ENCODE results near the gene TSPAN14. TPM values are rescaled to one million over a fixed set of nuclear protein-coding genes. Genes with fewer than 3 reads are reported as not detected.
"Not testable (repeated sequence)": the region's sequence is repeated elsewhere in the genome, so short reads cannot be mapped to it uniquely, and the experiment has no call there.

TSPAN14 gene
- total and polyA plus RNA-seq, 12 donors = 16.9 to 57.2 (median 27.6) TPM

- peaks cover 6 to 60% (median 48%) of the 10 kb centered on the region in 9 donors for H3K4me1 ChIP-seq
- no peak overlapping the region for H3K4me3 ChIP-seq
- peak; percentile 74 to 77 for DNase-seq
- TF ChIP-seq CTCF (IDR thresholded peaks at IDR 0.05) = no peak
- 34 to 47% methylated on average over 15 of the region's 15 CpGs for WGBS, 2 donors
- peak overlapping the region; percentile 5 to 72 (median 64) for H3K27ac ChIP-seq
- peaks cover 0 to 12% (median 0%) of the 10 kb centered on the region in 9 donors for H3K36me3 ChIP-seq
- ATAC-seq = peak; percentile 77 to 96 (median 88)
- H3K27me3 ChIP-seq = no peaks in the 10 kb centered on the region
- H3K9me3 ChIP-seq = no peaks in the 10 kb centered on the region
- intact Hi-C loops (cut with DNase I) = no loop called here
Observed at GRCh38 chr10:80416479-80417098, 37.5 kb upstream of the TSPAN14 start.

- H3K4me1 ChIP-seq = peaks cover 5 to 54% (median 44%) of the 10 kb centered on the region in 9 donors
- DNase-seq; ATAC-seq; intact Hi-C loops (cut with DNase I); H3K27me3 ChIP-seq; H3K9me3 ChIP-seq; H3K4me3 ChIP-seq: not testable (repeated sequence)
- H3K27ac ChIP-seq = peak overlapping the region in 2 of 10 donors; percentile 65 to 72
- H3K36me3 ChIP-seq = peaks cover 0 to 18% (median 0%) of the 10 kb centered on the region in 9 donors
- 76 to 80% methylated on average over 6 of the region's 6 CpGs for WGBS, 2 donors
Observed at GRCh38 chr10:80417256-80417655, 36.9 kb upstream of the TSPAN14 start.

GRCh38 chr10:80421050-80421706, 32.9 kb upstream of the TSPAN14 start:
- Histone ChIP-seq H3K27ac (no peak overlapping the region), H3K36me3 (peaks cover 0 to 57% (median 7%) of the 10 kb centered on the region in 9 donors), H3K9me3 (no peaks in the 10 kb centered on the region), H3K27me3 (no peaks in the 10 kb centered on the region), H3K4me3 (no peak overlapping the region), H3K4me1 (peaks cover 0 to 14% (median 8%) of the 10 kb centered on the region in 9 donors)
- intact Hi-C loops (cut with DNase I) = no loop called here
- ATAC-seq = no peak
- WGBS, 2 donors = 88 to 90% methylated on average over 5 of the region's 5 CpGs
- no peak for DNase-seq
- TF ChIP-seq CTCF (IDR thresholded peaks at IDR 0.05) = no peak

- H3K4me3 ChIP-seq = no peak overlapping the region
- H3K27me3 ChIP-seq = no peaks in the 10 kb centered on the region
- ATAC-seq (no peak), DNase-seq (no peak)
- 80 to 84% methylated on average over 8 of the region's 8 CpGs for WGBS, 2 donors
- no peak overlapping the region for H3K27ac ChIP-seq
- peaks cover 0 to 65% (median 9%) of the 10 kb centered on the region in 9 donors for H3K36me3 ChIP-seq
- peaks cover 0 to 7% (median under 1%) of the 10 kb centered on the region in 9 donors for H3K4me1 ChIP-seq
- intact Hi-C loops (cut with DNase I) = no loop called here
- TF ChIP-seq CTCF (IDR thresholded peaks at IDR 0.05) = no peak
- no peaks in the 10 kb centered on the region for H3K9me3 ChIP-seq
Observed at GRCh38 chr10:80421707-80422536, 32.2 kb upstream of the TSPAN14 start.

Data from heart right ventricle (tissue), 16 donors.